LNCaP clone FGC (cell line): ENCODE data around the gene SUSD6.

Source experiments
- DNase-seq: peaks from one replicate; pipeline ENCODE4 v3.0.0-alpha.2; 2011; ENCODE audit warnings: low read depth
- H3K4me3 ChIP-seq: 2 replicates; pipeline ENCODE4 v1.5.1; 2011; ENCODE audit warnings: mild to moderate bottlenecking, low read depth, low read length, control low read depth
- TF ChIP-seq, protein P1 (sequence below): IDR thresholded peaks from 2 replicates; pipeline ENCODE4 v1.5.1; 2012; ENCODE audit warnings: mild to moderate bottlenecking; ENCODE audit not compliant: control insufficient read depth, insufficient read depth; ENCODE audit errors: extremely low read depth

Gene SUSD6

DNA sequence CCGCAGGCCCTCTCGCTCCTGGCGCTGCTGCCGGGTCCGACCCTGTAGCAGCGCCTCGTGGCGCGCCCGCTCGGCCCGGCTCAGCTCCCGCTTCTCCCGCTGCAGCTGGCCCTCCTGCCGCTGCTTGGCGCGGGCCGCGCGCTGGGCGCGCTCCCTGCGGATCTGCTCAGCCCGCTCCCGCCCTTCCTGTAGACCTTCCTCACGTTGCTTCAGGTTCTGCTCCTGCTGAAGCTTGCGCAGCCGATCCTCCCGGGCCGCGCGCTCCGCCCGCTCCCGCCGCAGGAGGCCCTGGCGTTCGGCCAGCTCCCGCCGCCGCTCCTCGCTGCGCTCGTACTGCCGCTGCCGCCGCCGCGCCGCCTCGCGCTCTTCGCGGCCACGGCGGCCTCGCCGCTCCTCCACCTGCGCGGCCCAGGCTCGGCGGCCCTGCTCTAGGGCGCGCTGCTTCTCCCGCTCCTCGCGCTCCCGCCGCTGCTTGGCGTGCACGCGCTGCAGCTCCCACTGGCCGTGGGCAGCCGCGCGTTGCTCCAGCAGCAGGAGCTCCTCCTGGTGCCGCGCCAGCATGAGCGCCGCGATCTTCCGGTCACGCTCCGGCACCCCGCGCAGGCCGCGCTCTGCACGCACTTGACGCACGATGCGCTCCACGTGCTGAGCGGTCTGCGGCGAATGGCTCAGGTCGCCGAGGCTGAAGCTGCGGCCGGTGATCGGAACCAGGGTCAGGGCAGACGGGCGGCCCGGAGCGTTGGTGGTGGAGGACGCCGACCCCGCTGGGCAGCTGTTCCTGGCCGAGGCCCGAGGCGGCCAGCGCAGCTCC lies 39.2 kb upstream of the SUSD6 start:
- TF ChIP-seq, protein P1, sequence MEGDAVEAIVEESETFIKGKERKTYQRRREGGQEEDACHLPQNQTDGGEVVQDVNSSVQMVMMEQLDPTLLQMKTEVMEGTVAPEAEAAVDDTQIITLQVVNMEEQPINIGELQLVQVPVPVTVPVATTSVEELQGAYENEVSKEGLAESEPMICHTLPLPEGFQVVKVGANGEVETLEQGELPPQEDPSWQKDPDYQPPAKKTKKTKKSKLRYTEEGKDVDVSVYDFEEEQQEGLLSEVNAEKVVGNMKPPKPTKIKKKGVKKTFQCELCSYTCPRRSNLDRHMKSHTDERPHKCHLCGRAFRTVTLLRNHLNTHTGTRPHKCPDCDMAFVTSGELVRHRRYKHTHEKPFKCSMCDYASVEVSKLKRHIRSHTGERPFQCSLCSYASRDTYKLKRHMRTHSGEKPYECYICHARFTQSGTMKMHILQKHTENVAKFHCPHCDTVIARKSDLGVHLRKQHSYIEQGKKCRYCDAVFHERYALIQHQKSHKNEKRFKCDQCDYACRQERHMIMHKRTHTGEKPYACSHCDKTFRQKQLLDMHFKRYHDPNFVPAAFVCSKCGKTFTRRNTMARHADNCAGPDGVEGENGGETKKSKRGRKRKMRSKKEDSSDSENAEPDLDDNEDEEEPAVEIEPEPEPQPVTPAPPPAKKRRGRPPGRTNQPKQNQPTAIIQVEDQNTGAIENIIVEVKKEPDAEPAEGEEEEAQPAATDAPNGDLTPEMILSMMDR: 0 out of 2 replicates have a peak, but pooled peaks have one; percentile 1
- DNase-seq: peak; percentile 51
- H3K4me3 ChIP-seq: peak overlapping the region; percentile 21; the same call in 1 of the 2 replicates

DNA sequence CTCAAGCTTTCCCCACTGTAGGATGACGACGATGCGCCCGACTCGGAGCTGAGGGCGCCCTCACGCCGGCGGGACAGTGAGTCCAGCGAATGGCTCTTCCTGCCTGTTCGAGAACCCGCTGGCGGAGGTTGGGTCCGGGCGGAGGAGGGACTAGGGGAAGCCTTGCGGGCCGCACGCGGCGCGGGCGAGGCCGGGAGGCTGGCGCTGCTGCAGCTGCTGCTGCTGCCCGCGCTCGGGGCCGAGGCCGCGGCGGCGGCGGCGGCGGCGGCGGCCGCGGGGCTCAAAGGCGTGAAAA lies 38.6 kb upstream of the SUSD6 start:
- H3K4me3 ChIP-seq: no peak overlapping the region
- TF ChIP-seq, protein P1: no peak
- no peak for DNase-seq

DNA sequence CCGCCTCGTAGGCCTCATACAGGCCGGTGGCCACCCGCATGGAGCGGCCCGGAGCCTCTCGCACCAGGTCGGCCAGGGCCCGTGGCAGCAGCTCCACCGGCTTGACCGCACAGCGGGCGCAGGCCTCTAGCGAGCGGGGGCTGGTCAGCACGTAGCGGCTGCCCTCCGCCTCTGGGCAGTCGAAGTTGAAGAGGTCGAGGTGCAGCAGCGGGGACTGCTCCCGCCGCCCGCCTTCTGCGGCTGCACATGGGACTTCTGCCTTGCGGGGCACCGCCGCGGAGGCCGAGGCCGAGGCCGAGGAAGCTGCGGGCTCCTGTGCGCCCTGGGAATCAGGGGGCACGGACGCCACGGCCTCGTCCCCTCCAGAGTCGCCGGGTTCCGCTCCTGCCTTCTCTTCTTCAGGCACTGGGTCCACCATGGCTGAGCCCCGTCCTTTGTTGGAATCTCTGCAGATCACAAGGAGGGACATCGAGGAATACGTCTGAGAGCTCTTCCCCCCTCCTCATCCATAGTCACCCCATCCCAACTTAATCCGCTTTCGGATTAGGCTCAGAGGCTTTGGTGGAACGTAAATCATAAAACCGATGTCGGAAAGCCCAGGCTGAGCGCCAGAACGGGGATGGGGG lies 38.1 kb upstream of the SUSD6 start:
- H3K4me3 ChIP-seq: no peak overlapping the region
- TF ChIP-seq, protein P1: no peak
- DNase-seq: no peak

DNA sequence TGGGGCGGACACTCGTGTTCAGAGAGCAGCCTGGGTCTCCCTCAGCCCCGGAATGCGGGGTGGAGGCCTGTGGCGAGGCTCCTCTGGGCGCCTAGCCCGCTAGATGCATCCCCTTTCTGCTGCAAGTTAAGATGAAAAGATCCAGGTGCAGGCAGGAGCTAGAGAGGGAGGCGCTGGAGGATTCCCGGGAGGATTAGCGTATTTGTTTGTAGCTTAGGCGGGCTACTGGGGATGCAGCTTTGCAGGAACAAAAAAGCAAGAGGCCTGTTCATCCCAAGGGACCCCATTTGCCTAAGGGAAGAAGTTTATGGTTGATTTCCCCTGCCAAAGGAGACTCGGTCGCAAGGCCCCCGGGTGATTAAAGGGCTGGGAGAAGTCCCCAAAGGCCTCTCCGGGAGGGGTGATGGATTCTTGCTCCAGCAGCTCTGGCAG lies 37.5 kb upstream of the SUSD6 start:
- no peak overlapping the region for H3K4me3 ChIP-seq
- no peak for DNase-seq
- TF ChIP-seq, protein P1: no peak

DNA sequence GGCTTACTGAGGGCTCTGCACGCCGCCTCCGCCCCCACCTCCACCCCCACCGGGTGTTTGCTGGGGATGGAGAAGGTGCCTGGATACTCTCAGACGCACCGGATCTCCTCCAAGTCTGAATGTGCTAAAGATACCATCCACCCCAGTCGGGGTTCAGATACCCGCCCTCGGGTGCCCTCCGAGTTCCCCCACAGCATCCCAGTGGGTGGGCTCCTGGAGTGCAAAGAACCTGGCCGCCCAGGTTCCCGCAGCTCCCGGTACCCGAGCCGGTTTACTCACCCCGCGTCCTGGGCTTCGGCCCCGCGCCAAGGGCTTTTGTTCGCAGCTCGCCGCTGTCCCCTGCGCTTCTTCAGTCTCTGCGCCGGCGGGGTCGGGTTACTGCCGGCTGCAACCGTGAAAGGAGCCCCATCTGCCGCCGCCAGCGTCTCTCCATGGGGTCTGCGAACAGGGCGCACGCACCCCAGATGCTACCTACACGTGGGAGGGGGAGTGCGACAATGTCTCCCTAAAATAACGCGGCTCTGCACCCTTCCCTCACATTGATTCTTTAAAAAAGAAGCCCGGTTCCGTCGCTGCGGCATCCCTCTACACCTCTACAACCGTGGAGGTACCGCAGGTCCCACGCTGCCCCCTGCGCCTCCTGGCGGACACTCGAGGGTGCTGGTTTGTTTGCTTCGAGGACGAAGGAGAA lies 37.0 kb upstream of the SUSD6 start, which contains the start of gene CCDC177:
CCDC177 (minus strand) TSS at position 609 of the 691 bp plus-strand sequence. CDS start 1,249 bp downstream, outside the sequence.
- TF ChIP-seq, protein P1: peak; percentile 92
- DNase-seq: no peak
- H3K4me3 ChIP-seq: peak within 1 kb of the TSS; percentile 39

DNA sequence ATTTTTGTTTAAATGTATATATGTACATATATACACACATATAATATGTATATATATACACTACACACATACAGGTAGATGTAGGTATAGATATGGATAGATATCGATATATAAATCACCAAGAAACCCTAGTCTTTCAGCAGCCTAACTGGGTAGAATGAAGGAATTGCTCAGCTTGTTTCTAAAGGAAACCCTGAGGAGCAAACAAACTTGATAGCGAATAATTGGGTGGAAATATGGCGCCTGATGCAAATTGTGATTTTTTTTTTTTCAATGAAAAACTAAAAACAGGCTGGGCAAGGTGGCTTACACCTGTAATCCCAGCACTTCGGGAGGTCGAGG lies 36.5 kb upstream of the SUSD6 start:
- no peak for DNase-seq
- no peak overlapping the region for H3K4me3 ChIP-seq
- TF ChIP-seq, protein P1: no peak
